HepG2 (cell line): Measurements from ENCODE around the gene SLC38A2. TPM values are rescaled to one million over a fixed set of nuclear protein-coding genes. Genes with fewer than 3 reads are reported as not detected.

Experiments used
- AFF4 ChIP-seq: sonication (generic); formaldehyde crosslinking; IDR thresholded peaks from 2 replicates; pipeline ENCODE4 v1.4.0; 2020; ENCODE audit warnings: missing genetic modification reagents
- AGO2 ChIP-seq: fragments of 200-400 bp; formaldehyde crosslinking; optimal IDR thresholded peaks from 2 replicates; pipeline ENCODE3; 2017; ENCODE audit warnings: mild to moderate bottlenecking, low read depth, low read length, moderate library complexity
- ATF4 ChIP-seq, 2 experiments: fragments of 450-650 bp in 1 of 2; sonication (generic) in 1 of 2; formaldehyde crosslinking; IDR thresholded peaks; 2 replicates each; pipeline versions ENCODE4 v1.5.0 to v1.8.0; 2020 to 2022; ENCODE audit warnings: mild to moderate bottlenecking in 1 of 2, missing genetic modification reagents in 1 of 2
- BCL3 ChIP-seq: sonication (generic); formaldehyde crosslinking; IDR thresholded peaks from 2 replicates; pipeline ENCODE4 v1.5.1; 2020; ENCODE audit warnings: mild to moderate bottlenecking, missing genetic modification reagents, moderate library complexity
- CTCF ChIP-seq: sonication (generic); formaldehyde crosslinking; IDR thresholded peaks from 2 replicates; pipeline ENCODE4 v1.5.0; 2020; ENCODE audit warnings: mild to moderate bottlenecking, missing genetic modification reagents, moderate library complexity
- ELF3 ChIP-seq: IDR thresholded peaks from 2 replicates; pipeline ENCODE4 v1.6.1; 2016; ENCODE audit warnings: missing genetic modification reagents, missing compliant biosample characterization
- FOXK2 ChIP-seq: fragments of 450-650 bp; IDR thresholded peaks from 2 replicates; pipeline ENCODE4 v1.6.1; 2016
- HNRNPL ChIP-seq: fragments of 200-400 bp; formaldehyde crosslinking; IDR thresholded peaks from 2 replicates; pipeline ENCODE4 v1.6.1; 2017; ENCODE audit warnings: mild to moderate bottlenecking, low read depth, low read length
- POLR2A ChIP-seq, 2 experiments: IDR thresholded peaks; 2 replicates each; pipeline ENCODE4 v1.6.1; 2011; ENCODE audit warnings: low read depth in 2 of 2, low read length in 2 of 2, mild to moderate bottlenecking in 1 of 2, moderate library complexity in 1 of 2; ENCODE audit not compliant: insufficient read depth in 1 of 2
- POLR2AphosphoS5 ChIP-seq: IDR thresholded peaks from 2 replicates; pipeline ENCODE4 v1.6.1; 2012; ENCODE audit warnings: low read depth, low read length
- RBFOX2 ChIP-seq: fragments of 200-400 bp; formaldehyde crosslinking; IDR thresholded peaks from 2 replicates; pipeline ENCODE4 v1.6.1; 2017; ENCODE audit warnings: low read depth, mild to moderate bottlenecking, low read length
- RBM22 ChIP-seq: fragments of 200-400 bp; formaldehyde crosslinking; optimal IDR thresholded peaks from 2 replicates; pipeline ENCODE3; 2017; ENCODE audit warnings: mild to moderate bottlenecking, low read length, moderate library complexity
- SMYD3 ChIP-seq: sonication (generic); formaldehyde crosslinking; IDR thresholded peaks from 2 replicates; pipeline ENCODE4 v1.8.1; 2023; ENCODE audit warnings: mild to moderate bottlenecking, missing genetic modification reagents
- SNRNP70 ChIP-seq: fragments of 200-400 bp; formaldehyde crosslinking; IDR thresholded peaks from 2 replicates; pipeline ENCODE4 v1.6.1; 2017; ENCODE audit warnings: mild to moderate bottlenecking, low read depth, low read length, moderate library complexity
- SSRP1 ChIP-seq: IDR thresholded peaks from 2 replicates; pipeline ENCODE4 v1.6.1; 2016; ENCODE audit warnings: control low read depth
- TARDBP ChIP-seq: sonication (generic); formaldehyde crosslinking; IDR thresholded peaks from 2 replicates; pipeline ENCODE4 v1.8.0; 2022; ENCODE audit warnings: mild to moderate bottlenecking, missing genetic modification reagents
- TCF12 ChIP-seq, 2 experiments: fragments of 450-650 bp in 1 of 2; sonication (generic) in 1 of 2; formaldehyde crosslinking in 1 of 2; IDR thresholded peaks; 2 replicates each; pipeline versions ENCODE4 v1.6.1 to v1.8.0; 2017 to 2022; ENCODE audit warnings: antibody characterized with exemption in 1 of 2, mild to moderate bottlenecking in 1 of 2, missing genetic modification reagents in 1 of 2, moderate library complexity in 1 of 2
- ZNF878 ChIP-seq: sonication (generic); formaldehyde crosslinking; IDR thresholded peaks from 2 replicates; pipeline ENCODE4 v1.8.1; 2023; ENCODE audit warnings: mild to moderate bottlenecking, missing genetic modification reagents, moderate library complexity
- polyA plus RNA-seq, 8 experiments: library from polyadenylated mRNA; depleted of rRNA in 3 of 8; stranded (reverse) in 7 of 8; unstranded in 1 of 8; fragments of >200 nt; fragmentation: Illumina TruSeq in 4 of 8; extraction: Trizol in 4 of 8; gene quantifications; 2 replicates each; pipeline versions ENCODE4 v1.2.1 to v1.2.3, GENCODE V29; 2011 to 2016; ENCODE audit warnings: low read depth in 4 of 8, missing spikeins in 1 of 8, mixed read lengths in 1 of 8; ENCODE audit not compliant: insufficient read depth in 1 of 8
- total RNA-seq, 5 experiments: library from RNA; depleted of rRNA; stranded (reverse); fragments of >200 nt; fragmentation: Illumina TruSeq; extraction: Trizol; gene quantifications; 2 replicates each; pipeline ENCODE4 v1.2.3, GENCODE V29; 2016; ENCODE audit warnings: low read depth in 1 of 5

Gene SLC38A2
- total and polyA plus RNA-seq, 2 of the 13 experiments (the other 11 are each of a cell fraction or from before 2014, with no cell fraction given), result 368 to 880 TPM

GRCh38 chr12:46363582-46364299, 8.8 kb downstream of the SLC38A2 start (continued):
- TF ChIP-seq TCF12 (IDR thresholded peaks at IDR 0.05) (no peak), TCF12 (CRISPR knock-in tag; IDR thresholded peaks at IDR 0.05) (no peak), FOXK2 (no peak), ZNF878 (CRISPR knock-in tag) (peak; percentile 59), ELF3 (CRISPR knock-in tag) (0 out of 2 replicates have a peak, but pooled peaks have one; percentile 9), RBFOX2 (peak; percentile 94), HNRNPL (peak; percentile 81; the same call in 1 of the 2 replicates), ATF4 (CRISPR knock-in tag; IDR thresholded peaks at IDR 0.05) (0 out of 4 replicates have a peak, but pooled peaks of 1 of the 2 experiments have one; percentile 1), CTCF (CRISPR knock-in tag) (no peak), AGO2 (peak; percentile 82), SNRNP70 (peak; percentile 35; the same call in 1 of the 2 replicates), POLR2A (IDR thresholded peaks at IDR 0.05; ENCODE audit: insufficient read depth in 1 of 2, low read depth in 2 of 2, low read length in 2 of 2) (peak in 1 of 2 experiments; percentile 32; a peak in 1 of 4 replicates), SMYD3 (peak; percentile 70; the same call in 1 of the 2 replicates), POLR2AphosphoS5 (peak; percentile 61), AFF4 (CRISPR knock-in tag) (peak; percentile 90), TARDBP (CRISPR knock-in tag) (0 out of 2 replicates have a peak, but pooled peaks have one; percentile 10), SSRP1 (peak; percentile 94), BCL3 (no peak), RBM22 (peak; percentile 83)
